Cardiac septum (tissue), 1 donor: ENCODE measurements around the gene CRMP1. TPM values are rescaled to one million over a fixed set of nuclear protein-coding genes. Genes with fewer than 3 reads are reported as not detected.

Source experiments
- DNase-seq: peaks from one replicate; pipeline ENCODE4 v3.0.0-alpha.2; 2020; ENCODE audit warnings: low spot score
- intact Hi-C: fragments of 100-400 bp; cut with DNase I; formaldehyde crosslinking; loops from one replicate; pipeline ENCODE4 v1.14.0; 2022
- total RNA-seq: library from RNA; stranded (reverse); fragmentation: NEBNext Ultra II Directional; extraction: Animal tissue kit (Norgen Biotek cat#: 25700); gene quantifications from one replicate; pipeline ENCODE4 v1.2.1, GENCODE V29; 2021
- donor health status: DM: no; HTN: no; CAD: no.

Gene CRMP1
- total RNA-seq, 1 donor from 2014 or later: 1.9 TPM

GRCh38 chr4:5921101-5921980 is 28.5 kb upstream of the CRMP1 start:
- DNase-seq: no peak
- intact Hi-C loops: no loop called here

- intact Hi-C loops: no loop called here
- no peak for DNase-seq
Measured at GRCh38 chr4:5919571-5919970, 26.7 kb upstream of the CRMP1 start.

GRCh38 chr4:5919044-5919443 is 26.2 kb upstream of the CRMP1 start:
- no peak for DNase-seq
- intact Hi-C loops: no loop called here

DNA sequence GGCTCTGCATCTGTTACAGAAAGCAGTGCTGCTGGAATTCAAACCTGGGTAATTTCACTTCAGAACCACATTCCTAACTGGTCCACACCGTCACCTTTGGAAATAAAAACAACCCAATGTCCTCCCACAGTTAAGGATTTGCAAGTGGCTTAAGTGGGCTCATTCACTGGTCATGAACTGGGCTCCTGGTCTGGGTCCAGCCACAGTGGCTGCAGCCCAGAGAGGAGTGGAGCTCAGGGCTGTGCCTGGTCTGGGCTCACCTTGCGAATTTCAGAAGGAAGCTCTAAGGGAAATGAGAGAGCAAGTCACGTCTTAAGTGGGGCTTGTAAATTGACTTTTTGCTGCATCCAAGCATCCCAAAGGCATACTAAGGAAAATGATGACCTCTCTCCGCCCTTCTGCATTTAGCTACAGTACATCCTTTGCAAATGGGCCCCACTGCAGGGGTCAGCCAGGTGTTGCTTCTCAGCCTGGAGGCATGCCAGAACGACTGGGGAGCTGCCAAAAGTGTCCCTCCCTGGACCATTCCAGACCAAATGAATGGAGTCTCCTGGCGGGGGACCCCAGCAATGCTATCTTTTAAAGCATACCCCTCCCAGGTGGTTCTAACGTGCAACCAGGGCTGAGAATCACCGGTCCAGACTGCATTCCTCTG is 25.6 kb upstream of the CRMP1 start:
- DNase-seq: no peak
- intact Hi-C loops: no loop called here

DNA sequence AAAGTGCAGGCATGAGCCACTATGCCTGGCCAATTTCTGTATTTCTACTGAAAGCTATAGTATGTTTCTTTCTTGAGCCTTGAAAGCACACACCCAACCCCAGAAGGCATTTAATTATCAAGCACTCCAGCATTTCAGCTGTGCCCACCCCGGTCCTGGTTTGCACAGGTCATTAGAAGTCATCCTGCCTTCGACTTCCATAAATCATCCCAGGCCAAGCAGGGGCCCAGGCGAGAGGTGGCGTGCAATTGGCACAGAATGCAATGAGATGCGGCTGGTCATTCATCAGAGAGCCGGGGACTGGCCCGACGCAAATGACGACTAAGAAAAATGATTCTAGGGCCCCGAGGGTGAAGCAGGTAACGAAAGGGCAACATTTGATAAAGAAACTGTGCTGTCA is 24.8 kb upstream of the CRMP1 start:
- intact Hi-C loops: no loop called here
- DNase-seq: no peak

DNA sequence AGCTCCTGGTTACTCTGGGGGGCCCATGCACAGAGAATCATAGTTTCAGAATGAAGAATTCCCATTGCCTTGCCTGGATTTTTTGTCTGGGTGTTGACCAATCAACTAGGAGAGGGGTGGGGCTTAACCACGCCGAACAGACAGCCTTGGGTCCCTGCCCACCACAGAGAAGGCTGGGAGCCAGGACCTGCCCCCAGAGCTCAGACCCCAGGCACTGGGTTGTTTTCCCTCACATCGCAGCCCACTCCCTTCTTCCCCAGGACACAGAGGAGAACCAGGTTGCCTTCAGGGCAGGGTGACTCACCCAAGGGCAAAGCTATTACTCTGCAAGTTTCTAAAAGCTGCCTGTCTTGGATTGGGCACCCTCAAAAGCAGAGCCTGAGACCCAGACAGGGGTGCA is 23.3 kb upstream of the CRMP1 start:
- intact Hi-C loops: no loop called here
- DNase-seq: peak; percentile 50

DNA sequence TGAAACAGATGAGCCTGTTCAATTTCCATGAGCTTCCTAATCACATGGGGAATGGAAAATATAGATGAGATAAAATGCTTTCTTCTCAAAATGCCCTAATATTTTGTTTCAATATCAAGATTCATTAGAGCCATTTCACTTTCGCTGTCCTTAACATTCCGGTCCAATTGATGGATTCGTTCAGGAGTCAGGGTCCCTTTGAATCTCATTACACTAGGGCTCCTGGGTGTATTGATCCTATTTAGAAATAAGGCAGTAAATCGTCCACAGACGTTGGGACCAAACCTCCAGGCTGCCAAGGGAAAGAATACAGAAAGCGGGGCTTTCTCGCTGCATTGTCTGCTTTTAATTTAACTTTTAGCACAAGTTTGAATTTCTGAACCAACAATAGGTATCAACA is 20.6 kb upstream of the CRMP1 start:
- peak; percentile 15 for DNase-seq
- intact Hi-C loops: no loop called here

DNA sequence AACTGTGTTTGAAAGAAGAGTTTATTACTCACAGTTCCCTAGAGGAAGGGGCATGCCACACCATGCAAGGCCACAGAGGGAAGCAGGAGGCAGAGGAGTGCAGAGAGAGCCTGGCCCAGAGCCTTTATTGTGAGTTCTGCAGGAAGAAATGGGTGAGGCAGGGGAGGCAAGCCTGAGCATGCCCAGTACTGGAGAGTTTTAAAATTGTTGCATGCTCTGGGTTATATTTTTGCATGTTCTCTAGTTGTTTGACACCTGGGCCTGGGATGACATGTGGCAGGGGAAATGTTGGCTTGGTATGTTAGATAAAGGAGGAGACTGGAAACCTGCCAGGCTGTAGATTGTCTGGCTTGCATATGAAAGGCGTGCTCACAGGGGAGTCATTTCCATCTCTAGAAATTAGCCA is 19.7 kb upstream of the CRMP1 start:
- intact Hi-C loops: no loop called here
- DNase-seq: peak; percentile 39

- no peak for DNase-seq
- intact Hi-C loops: no loop called here
Measured at GRCh38 chr4:5908876-5909427, 16.1 kb upstream of the CRMP1 start.

- DNase-seq: no peak
- intact Hi-C loops: no loop called here
Measured at GRCh38 chr4:5906191-5906590, 13.3 kb upstream of the CRMP1 start.

- no peak for DNase-seq
- intact Hi-C loops: no loop called here
Measured at GRCh38 chr4:5905714-5906113, 12.8 kb upstream of the CRMP1 start.

DNA sequence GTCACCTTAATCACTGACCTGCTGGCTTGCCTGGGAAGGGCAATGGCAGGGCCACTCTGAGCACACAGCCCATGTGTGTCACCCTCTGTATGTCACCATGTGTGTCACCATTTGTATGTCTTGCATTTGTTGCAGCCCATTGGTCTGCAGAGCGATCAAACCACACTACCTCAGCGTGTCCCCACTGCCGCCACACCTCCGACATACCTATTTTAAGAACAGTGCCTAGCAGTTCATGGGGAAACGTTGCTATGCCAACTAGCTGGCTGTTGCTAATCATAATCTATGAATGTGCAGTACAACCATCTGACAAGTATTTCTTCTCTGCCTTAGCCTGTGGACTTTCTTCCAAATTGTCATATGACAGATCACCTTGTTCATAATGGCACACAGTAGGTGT is 8.0 kb upstream of the CRMP1 start:
- DNase-seq: no peak
- intact Hi-C loops: no loop called here

- intact Hi-C loops: no loop called here
- DNase-seq: no peak
Measured at GRCh38 chr4:5899881-5900280, 7.0 kb upstream of the CRMP1 start.

DNA sequence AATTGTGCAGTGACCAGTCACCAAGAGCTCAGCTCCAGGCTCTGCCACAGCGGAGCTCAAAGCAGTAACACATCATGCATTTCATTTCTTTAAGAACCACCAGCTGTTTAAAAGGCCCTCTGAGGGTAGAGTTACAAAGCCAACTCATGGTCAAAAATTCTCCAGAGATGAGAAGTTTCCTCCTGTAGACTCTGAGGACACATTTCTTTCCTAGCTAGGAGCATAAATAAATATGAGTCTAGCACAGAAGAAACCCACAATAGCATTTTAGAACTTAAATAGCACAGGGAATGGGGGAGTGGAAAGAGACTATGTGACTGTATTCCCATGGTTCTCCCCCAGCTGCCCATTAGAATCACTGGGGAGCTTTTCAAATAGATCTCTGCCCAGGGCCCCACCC is 6.5 kb upstream of the CRMP1 start:
- no peak for DNase-seq
- intact Hi-C loops: no loop called here

- intact Hi-C loops: no loop called here
Measured at GRCh38 chr4:5897674-5898073, 4.8 kb upstream of the CRMP1 start.

DNA sequence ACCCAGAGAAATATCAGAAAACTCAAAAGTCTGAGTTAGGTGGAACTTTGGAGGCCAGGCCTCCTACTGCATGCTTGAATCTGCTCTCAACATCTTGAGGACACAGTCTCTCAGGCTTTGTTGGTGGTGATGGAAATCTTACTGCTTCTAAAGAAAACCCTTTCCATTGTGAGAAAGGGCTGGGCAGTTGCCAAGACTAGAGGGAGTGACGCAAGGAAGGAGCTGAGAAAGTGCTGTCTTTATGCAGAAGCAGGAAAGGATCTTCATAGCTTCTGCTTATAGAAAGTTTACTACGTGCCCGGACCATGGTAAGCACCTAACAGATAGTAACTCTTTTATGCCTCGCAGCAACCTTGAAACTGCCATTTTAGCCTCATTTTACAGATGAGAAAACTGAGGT is 2.4 kb upstream of the CRMP1 start:
- intact Hi-C loops: no loop called here
- DNase-seq: no peak

More at GRCh38 chr4:5897674-5898073, 4.8 kb upstream of the CRMP1 start:
- DNase-seq: no peak

DNA sequence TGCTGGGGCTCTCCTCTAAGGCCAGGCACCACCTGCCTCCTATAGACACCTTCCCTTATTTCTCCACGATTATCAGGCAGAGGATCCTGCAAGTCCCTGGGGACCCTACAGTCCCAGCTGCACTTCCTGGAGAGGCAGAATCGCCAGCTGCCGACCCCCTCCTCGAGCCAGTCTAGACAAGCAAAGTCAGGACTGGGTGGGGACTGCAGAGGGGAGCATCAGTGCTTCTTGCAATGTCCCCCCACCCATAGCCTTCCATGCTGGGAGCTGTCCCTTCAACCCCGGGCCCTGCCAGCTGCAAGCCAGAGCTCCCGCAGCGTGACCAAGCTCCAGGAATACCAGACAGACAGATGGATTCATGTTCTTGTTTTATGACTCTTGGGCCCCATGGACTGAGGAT is 1.4 kb upstream of the CRMP1 start:
- intact Hi-C loops: no loop called here
- no peak for DNase-seq

GRCh38 chr4:5893591-5893990 is 705 bp upstream of the CRMP1 start:
- no peak for DNase-seq
- intact Hi-C loops: no loop called here

- intact Hi-C loops: no loop called here
- no peak for DNase-seq
Measured at GRCh38 chr4:5892323-5893003, 423 bp downstream of the CRMP1 start.

- no peak for DNase-seq
- intact Hi-C loops: no loop called here
Measured at GRCh38 chr4:5891563-5892322, 1.1 kb downstream of the CRMP1 start.
